ENCODE results near the gene DPF3.

DNA sequence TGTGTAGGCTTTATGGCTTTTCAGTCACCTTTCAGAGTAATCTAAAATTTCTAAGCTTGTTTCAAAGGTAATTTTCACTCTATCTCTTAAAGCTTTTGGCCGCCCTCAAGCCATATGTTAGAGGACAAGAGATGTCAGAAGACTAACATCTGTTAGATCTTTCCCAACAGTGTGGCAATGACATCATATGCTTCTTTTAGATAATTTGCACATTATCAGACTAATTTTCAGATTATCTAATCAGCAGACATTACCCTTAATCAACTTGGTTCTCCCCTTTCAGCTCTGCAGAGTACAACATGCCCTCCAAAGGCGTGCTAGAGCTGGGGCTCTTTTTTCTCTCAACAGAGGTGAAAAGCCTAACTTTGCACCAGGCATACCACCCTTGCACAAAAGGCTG, 207.1 kb downstream of the DPF3 start:
- TF ChIP-seq YY1 (IDR thresholded peaks at IDR 0.05; ENCODE audit: insufficient read depth, insufficient read length) (no peak), ZNF274 (IDR thresholded peaks at IDR 0.05; ENCODE audit: low read depth, low read length) (no peak), SUZ12 (IDR thresholded peaks at IDR 0.05; ENCODE audit: extremely low read depth, insufficient read depth, insufficient read length) (no peak)
